HepG2 (cell line): ENCODE measurements around the gene MCU. TPM values are rescaled to one million over a fixed set of nuclear protein-coding genes. Genes with fewer than 3 reads are reported as not detected.

Source experiments
- ATAC-seq: fragments of 200-7000 bp; cut with Tn5 transposase; 3 replicates; pipeline ENCODE4 v1.9.1; 2020; ENCODE audit warnings: mild to moderate bottlenecking, moderate library complexity
- BruUV-seq: library from RNA; stranded (reverse); fragments of 400-500 nt; replicated peaks from 2 replicates; lab custom pipeline; 2021; lab: Mats Ljungman, UMichigan
- CTCF ChIA-PET: fragments of 300-600 bp; formaldehyde crosslinking; extraction: SDS; loops from one replicate; lab custom pipeline; 2021; ENCODE audit warnings: low total read pairs, inconsistent platforms, low intra/inter-chr PET ratio; lab: Yijun Ruan, JAX
- POLR2A ChIA-PET: fragments of 350-600 bp; sonication (Branson Sonifier 250); formaldehyde crosslinking; loops from one replicate; lab custom pipeline; 2020; ENCODE audit warnings: antibody characterized with exemption, inconsistent platforms; lab: Yijun Ruan, JAX
- DNase-seq: peaks from one replicate; pipeline ENCODE4 v3.0.0-alpha.2; 2015; ENCODE audit warnings: low spot score
- FAIRE-seq: peaks from 3 replicates; lab custom pipeline; 2011; peaks lifted over from hg19 to GRCh38; lab: Jason Lieb, UNC
- H2AFZ ChIP-seq: one replicate; pipeline ENCODE4 v1.6.1; 2011; ENCODE audit warnings: low read length, inconsistent platforms
- H3K27ac ChIP-seq: fragments of 300-600 bp; 3 replicates; pipeline ENCODE4 v1.8.0; 2011; ENCODE audit warnings: mixed run types, mild to moderate bottlenecking, mixed read lengths, low read length, inconsistent platforms; ENCODE audit not compliant: insufficient read depth; ENCODE audit errors: extremely low read length
- H3K27me3 ChIP-seq, 2 experiments: fragments of 200-600 bp in 1 of 2; 2 replicates in 1 of 2; 3 replicates in 1 of 2; pipeline versions ENCODE4 v1.6.0 to v1.8.0; 2011; ENCODE audit warnings: low read length in 2 of 2, mild to moderate bottlenecking in 2 of 2, moderate library complexity in 2 of 2, inconsistent platforms in 1 of 2; ENCODE audit not compliant: insufficient read depth in 2 of 2, control insufficient read depth in 1 of 2
- H3K36me3 ChIP-seq, 2 experiments: fragments of 200-600 bp in 1 of 2; replicated peaks in 1 of 2; 2 replicates in 1 of 2; 3 replicates in 1 of 2; pipeline versions ENCODE4 v1.5.1 to v1.8.0; 2011; ENCODE audit warnings: low read length in 2 of 2, inconsistent platforms in 1 of 2; ENCODE audit not compliant: insufficient read depth in 2 of 2, control insufficient read depth in 1 of 2
- H3K4me1 ChIP-seq: 2 replicates; pipeline ENCODE4 v1.5.1; 2012; ENCODE audit warnings: low read length, inconsistent platforms; ENCODE audit not compliant: insufficient read depth
- H3K4me2 ChIP-seq: 2 replicates; pipeline ENCODE4 v1.6.0; 2011; ENCODE audit warnings: low read depth, low read length, inconsistent platforms
- H3K4me3 ChIP-seq, 3 experiments: fragments of 200-600 bp in 1 of 3; sonication (generic), shearing (Covaris generic) in 1 of 3; replicated peaks in 1 of 3; 2 replicates each; pipeline ENCODE4 v1.5.1; 2011 to 2016; ENCODE audit warnings: low read length in 3 of 3, inconsistent platforms in 2 of 3, low read depth in 2 of 3, mild to moderate bottlenecking in 2 of 3, control low read depth in 1 of 3, mixed read lengths in 1 of 3; ENCODE audit not compliant: insufficient read depth in 1 of 3
- H3K79me2 ChIP-seq: one replicate; pipeline ENCODE4 v1.6.1; 2011; ENCODE audit warnings: low read length, inconsistent platforms; ENCODE audit not compliant: insufficient read depth
- H3K9ac ChIP-seq: 2 replicates; pipeline ENCODE4 v1.6.0; 2011; ENCODE audit warnings: mild to moderate bottlenecking, low read depth, low read length, inconsistent platforms; ENCODE audit not compliant: insufficient read depth
- H3K9me3 ChIP-seq: 2 replicates; pipeline ENCODE4 v1.5.1; 2012; ENCODE audit warnings: mild to moderate bottlenecking, low read length
- H4K20me1 ChIP-seq: 2 replicates; pipeline ENCODE4 v1.6.0; 2011; ENCODE audit warnings: inconsistent platforms, mild to moderate bottlenecking, low read length, moderate library complexity; ENCODE audit not compliant: insufficient read depth
- ATRX ChIP-seq: sonication (generic); formaldehyde crosslinking; IDR thresholded peaks from 2 replicates; pipeline ENCODE4 v1.4.0; 2020; ENCODE audit warnings: missing genetic modification reagents, borderline replicate concordance
- ISX ChIP-seq: sonication (generic); formaldehyde crosslinking; conservative IDR thresholded peaks from 2 replicates; pipeline ENCODE4 v1.5.0; 2020; ENCODE audit warnings: missing genetic modification reagents
- PPARG ChIP-seq: conservative IDR thresholded peaks from 2 replicates; pipeline ENCODE4 v1.6.1; 2016; ENCODE audit warnings: missing biosample characterization, missing genetic modification reagents
- RXRA ChIP-seq: sonication (generic); formaldehyde crosslinking; IDR thresholded peaks from 2 replicates; pipeline ENCODE4 v1.5.1; 2020; ENCODE audit warnings: missing genetic modification reagents
- ZC3H13 ChIP-seq: sonication (generic); formaldehyde crosslinking; IDR thresholded peaks from 2 replicates; pipeline ENCODE4 v1.8.1; 2023; ENCODE audit warnings: mild to moderate bottlenecking, missing genetic modification reagents, moderate library complexity
- ZFYVE20 ChIP-seq: sonication (generic); formaldehyde crosslinking; IDR thresholded peaks from 2 replicates; pipeline ENCODE4 v1.8.0; 2023; ENCODE audit warnings: low read depth, mild to moderate bottlenecking, moderate library complexity, missing genetic modification reagents, borderline replicate concordance
- ZKSCAN8 ChIP-seq: IDR thresholded peaks from 2 replicates; pipeline ENCODE4 v1.6.1; 2016; ENCODE audit warnings: borderline replicate concordance, missing genetic modification reagents, missing compliant biosample characterization
- ZNF354B ChIP-seq: sonication (generic); formaldehyde crosslinking; IDR thresholded peaks from 2 replicates; pipeline ENCODE4 v1.8.0; 2022; ENCODE audit warnings: mild to moderate bottlenecking, missing genetic modification reagents
- ZNF780A ChIP-seq: sonication (generic); formaldehyde crosslinking; IDR thresholded peaks from 2 replicates; pipeline ENCODE4 v1.8.0; 2022; ENCODE audit warnings: mild to moderate bottlenecking, missing genetic modification reagents, moderate library complexity
- WGBS: methylation state at CpG from one replicate; pipeline ENCODE4 v1.1.6; 2017; ENCODE audit warnings: low lambda C conversion rate; 5-methylcytosine and 5-hydroxymethylcytosine counted together
- in situ Hi-C: cut with HindIII; loops from 2 replicates; pipeline ENCODE4 v1.10.0; 2017; ENCODE audit warnings: low pct_unique_long_range_greater_than_20kb; ENCODE audit not compliant: extremely low pct_ligation_motif_present
- intact Hi-C: fragments of 100-400 bp; cut with micrococcal nuclease; formaldehyde crosslinking; loops from one replicate; pipeline ENCODE4 v1.10.0; 2022; ENCODE audit not compliant: unreplicated experiment
- polyA plus RNA-seq, 8 experiments: library from polyadenylated mRNA; depleted of rRNA in 3 of 8; stranded (reverse) in 7 of 8; unstranded in 1 of 8; fragments of >200 nt; fragmentation: Illumina TruSeq in 4 of 8; extraction: Trizol in 4 of 8; gene quantifications; 2 replicates each; pipeline versions ENCODE4 v1.2.1 to v1.2.3, GENCODE V29; 2011 to 2016; ENCODE audit warnings: low read depth in 4 of 8, missing spikeins in 1 of 8, mixed read lengths in 1 of 8; ENCODE audit not compliant: insufficient read depth in 1 of 8
- total RNA-seq, 5 experiments: library from RNA; depleted of rRNA; stranded (reverse); fragments of >200 nt; fragmentation: Illumina TruSeq; extraction: Trizol; gene quantifications; 2 replicates each; pipeline ENCODE4 v1.2.3, GENCODE V29; 2016; ENCODE audit warnings: low read depth in 1 of 5

MCU gene
- total and polyA plus RNA-seq, 2 of the 13 experiments (the other 11 are each of a cell fraction or from before 2014, with no cell fraction given), result 25.9 to 64.5 TPM

GRCh38 chr10:72653383-72654096, 38.4 kb upstream of the MCU start:
- FAIRE-seq, result no peak
- Histone ChIP-seq H3K36me3 (no peaks in the 10 kb centered on the region), H3K27me3 (no peaks in the 10 kb centered on the region), H3K4me3 (no peak overlapping the region), H4K20me1 (no peaks in the 10 kb centered on the region), H3K4me2 (no peak overlapping the region; the same call in 1 of the 2 replicates), H3K9ac (no peak overlapping the region), H3K27ac (no peak overlapping the region), H3K79me2 (no peaks in the 10 kb centered on the region), H3K9me3 (no peaks in the 10 kb centered on the region), H3K4me1 (peaks cover 21% of the 10 kb centered on the region), H2AFZ (no peak overlapping the region)
- BruUV-seq, result no TSS peak
- ChIA-PET POLR2A (no interaction called here), CTCF (no interaction called here)
- in situ Hi-C loops (no loop called here), intact Hi-C loops (no loop called here)
- ATAC-seq, result peak; percentile 23; the same call in 1 of the 3 replicates
- no peak for DNase-seq
- 38% methylated on average over 6 of the region's 6 CpGs for WGBS
- TF ChIP-seq ZC3H13 (CRISPR knock-in tag) (no peak), ZNF354B (CRISPR knock-in tag) (no peak), ATRX (CRISPR knock-in tag) (no peak)

- TF ChIP-seq RXRA (no peak), PPARG (CRISPR knock-in tag) (no peak), ZKSCAN8 (CRISPR knock-in tag) (no peak), ISX (no peak), ZNF780A (no peak), ZFYVE20 (CRISPR knock-in tag) (no peak)
- Histone ChIP-seq H3K4me3 (no peak overlapping the region), H4K20me1 (no peaks in the 10 kb centered on the region), H3K9me3 (no peaks in the 10 kb centered on the region), H2AFZ (no peak overlapping the region), H3K9ac (no peak overlapping the region), H3K4me1 (peaks cover 30% of the 10 kb centered on the region), H3K36me3 (no peaks in the 10 kb centered on the region), H3K27me3 (no peaks in the 10 kb centered on the region), H3K4me2 (no peak overlapping the region), H3K79me2 (no peaks in the 10 kb centered on the region), H3K27ac (no peak overlapping the region)
- no TSS peak for BruUV-seq
- ATAC-seq, result no peak
- in situ Hi-C loops (no loop called here), intact Hi-C loops (no loop called here)
- no peak for FAIRE-seq
- ChIA-PET CTCF (no interaction called here), POLR2A (no interaction called here)
- DNase-seq, result no peak
- WGBS, result 54% methylated on average over 3 of the region's 3 CpGs
Measured at GRCh38 chr10:72654720-72655119, 37.2 kb upstream of the MCU start.
